HG02840 (cell line): ENCODE results near the gene CNTRL.
"Not testable (repeated sequence)": the region's sequence is repeated elsewhere in the genome, so short reads cannot be mapped to it uniquely, and the experiment has no call there.

Experiments used
- ATAC-seq: cut with Tn5 transposase; IDR thresholded peaks from one replicate; pipeline ENCODE4 v1.9.1; 2021; ENCODE audit warnings: mild to moderate bottlenecking, moderate library complexity, moderate number of reproducible peaks; ENCODE audit not compliant: unreplicated experiment, low FRiP score

The CNTRL gene

DNA sequence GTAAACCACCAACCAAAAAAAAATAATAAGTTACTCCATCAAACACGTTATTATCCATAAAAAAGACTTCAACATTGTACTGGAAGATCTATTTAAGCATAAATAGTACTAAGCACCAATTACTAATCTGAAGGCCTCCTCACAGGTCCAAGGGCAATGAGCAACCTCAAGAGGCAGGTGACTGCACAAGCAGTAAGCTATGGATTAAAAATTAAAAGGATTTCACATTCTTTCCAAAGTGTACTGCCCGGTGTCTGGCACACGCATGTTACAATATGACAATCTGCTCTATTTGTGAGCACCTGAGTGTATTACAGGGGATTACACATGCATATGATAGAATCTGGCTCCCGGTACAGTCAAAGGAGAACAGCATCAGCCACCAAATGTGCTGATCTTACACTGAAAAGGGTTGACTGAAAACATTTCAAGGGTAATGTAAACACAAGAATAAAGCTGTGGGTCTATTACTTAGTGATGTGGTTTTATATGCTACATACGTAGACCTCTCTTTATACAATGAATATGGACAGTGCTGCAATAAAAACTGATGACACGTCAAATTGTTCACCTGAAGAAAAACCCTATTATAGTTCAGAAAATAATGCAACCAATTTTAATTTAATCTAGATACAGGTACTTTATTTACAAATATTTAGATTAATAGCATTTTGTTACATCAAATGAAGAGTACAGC, 104.1 kb downstream of the CNTRL start:
- ATAC-seq: no peak

- not testable (repeated sequence) for ATAC-seq
Observed at GRCh38 chr9:121179373-121179721, 104.6 kb downstream of the CNTRL start.

GRCh38 chr9:121179930-121180681, 105.4 kb downstream of the CNTRL start:
- ATAC-seq: no peak

DNA sequence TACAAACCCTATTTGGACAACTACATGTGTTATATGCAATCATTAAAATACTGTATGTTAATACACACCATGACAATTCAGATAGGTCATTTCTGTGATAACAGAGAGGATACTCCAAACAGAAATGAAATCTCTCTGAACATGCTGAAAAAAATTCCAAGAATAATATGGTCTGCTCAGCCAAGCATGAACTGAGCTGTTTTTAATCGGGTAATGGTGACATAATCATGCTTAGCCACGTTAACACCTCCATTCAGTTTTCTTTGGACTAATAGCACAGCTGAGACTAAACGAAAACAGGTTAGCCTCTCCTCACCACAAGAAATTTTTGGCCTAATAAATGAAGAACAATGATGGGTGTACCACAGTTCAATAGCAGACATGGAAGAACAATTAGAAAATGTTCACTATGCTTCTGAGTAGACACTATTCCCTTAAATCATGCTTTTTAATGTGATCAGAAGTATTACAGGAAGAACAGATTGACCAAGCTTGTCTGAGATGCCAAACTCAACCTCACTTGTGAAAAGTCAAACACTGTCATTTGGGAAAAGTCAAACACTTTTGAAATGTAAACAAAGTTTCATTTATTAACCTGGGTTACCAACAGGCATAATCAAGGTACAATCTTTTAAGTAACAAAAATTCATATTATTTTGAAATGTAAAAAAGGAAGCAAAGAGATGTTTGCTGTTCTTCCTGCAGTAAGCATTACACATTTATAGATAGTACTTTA, 107.5 kb downstream of the CNTRL start:
- no peak for ATAC-seq

- no peak for ATAC-seq
Observed at GRCh38 chr9:121182989-121183388, 108.2 kb downstream of the CNTRL start.

GRCh38 chr9:121183666-121184423, 109.1 kb downstream of the CNTRL start:
- no peak for ATAC-seq

- ATAC-seq: no peak
Observed at GRCh38 chr9:121184463-121184862, 109.7 kb downstream of the CNTRL start.

GRCh38 chr9:121185178-121185745, 110.5 kb downstream of the CNTRL start:
- no peak for ATAC-seq

GRCh38 chr9:121185774-121186403, 111.1 kb downstream of the CNTRL start:
- ATAC-seq: no peak

- no peak for ATAC-seq
Observed at GRCh38 chr9:121187636-121188305, 113.0 kb downstream of the CNTRL start.

- ATAC-seq: no peak
Observed at GRCh38 chr9:121189006-121189405, 114.3 kb downstream of the CNTRL start.

DNA sequence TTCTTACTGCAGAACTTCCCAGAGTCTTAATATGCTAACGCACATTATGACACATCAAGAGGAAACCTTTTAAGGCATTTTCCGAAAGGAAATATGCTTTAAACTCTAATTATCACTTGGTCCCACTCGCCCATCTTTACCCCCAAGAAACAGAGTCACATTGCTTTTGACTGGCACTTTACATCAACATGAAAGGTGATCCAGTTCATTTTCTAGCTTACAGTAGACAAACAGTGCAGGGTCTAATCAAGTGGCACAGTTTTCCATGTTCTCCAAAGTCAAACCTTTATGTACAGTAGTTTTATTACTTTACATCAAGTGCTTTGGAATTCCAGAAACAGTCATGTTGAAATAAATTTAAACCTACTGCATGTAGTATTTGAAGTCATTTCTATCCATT, 114.9 kb downstream of the CNTRL start:
- ATAC-seq: no peak

DNA sequence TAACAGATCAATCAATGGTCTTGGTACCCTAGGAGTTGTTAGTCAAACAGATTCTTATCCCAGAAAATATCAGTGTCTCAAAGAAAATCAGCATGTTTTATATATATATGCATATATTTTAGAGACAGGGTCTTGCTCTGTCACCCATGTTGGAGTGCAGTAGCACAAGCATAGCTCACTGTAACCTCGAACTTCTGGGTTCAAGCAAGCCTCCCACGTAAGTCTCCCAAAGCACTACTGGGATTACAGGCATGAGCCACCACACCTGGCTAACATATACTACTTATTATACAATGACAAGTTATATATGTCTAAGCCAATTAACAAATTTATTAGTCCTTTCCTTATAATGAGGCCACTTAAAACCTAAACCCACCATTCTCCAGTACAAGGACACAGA, 116.5 kb downstream of the CNTRL start:
- no peak for ATAC-seq

- ATAC-seq: no peak
Observed at GRCh38 chr9:121192518-121192917, 117.8 kb downstream of the CNTRL start.

DNA sequence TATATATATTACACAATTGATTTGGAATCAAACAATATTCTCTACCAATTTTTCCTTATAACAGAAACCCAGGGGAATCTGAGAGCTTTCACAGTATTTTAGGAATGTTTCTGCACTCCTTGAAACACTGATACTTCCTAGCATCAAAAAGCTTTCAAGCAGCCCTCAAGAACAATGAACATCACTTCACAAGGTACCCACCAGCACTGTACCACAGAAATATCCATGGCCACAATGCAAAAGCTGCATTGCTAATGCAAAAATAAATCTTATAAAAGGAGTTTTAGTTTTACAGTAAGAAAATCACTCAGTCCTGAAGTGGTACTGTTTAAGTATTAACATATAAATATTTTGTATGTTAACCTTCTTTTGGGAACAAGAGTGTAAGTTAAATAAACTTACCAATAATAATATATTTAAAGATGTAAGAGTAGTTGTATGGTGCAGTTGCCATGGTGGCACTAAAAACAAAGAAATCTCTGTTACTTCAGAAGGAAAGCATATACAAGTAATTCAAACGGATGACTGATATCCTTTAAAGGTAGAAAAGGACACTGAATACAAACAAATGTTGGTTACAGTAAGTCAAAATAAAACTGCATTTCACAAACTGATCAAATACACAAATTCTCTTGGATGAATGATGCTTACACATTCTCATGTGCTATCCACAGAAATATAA, 118.3 kb downstream of the CNTRL start:
- no peak for ATAC-seq

- no peak for ATAC-seq
Observed at GRCh38 chr9:121194730-121195129, 120.0 kb downstream of the CNTRL start.

DNA sequence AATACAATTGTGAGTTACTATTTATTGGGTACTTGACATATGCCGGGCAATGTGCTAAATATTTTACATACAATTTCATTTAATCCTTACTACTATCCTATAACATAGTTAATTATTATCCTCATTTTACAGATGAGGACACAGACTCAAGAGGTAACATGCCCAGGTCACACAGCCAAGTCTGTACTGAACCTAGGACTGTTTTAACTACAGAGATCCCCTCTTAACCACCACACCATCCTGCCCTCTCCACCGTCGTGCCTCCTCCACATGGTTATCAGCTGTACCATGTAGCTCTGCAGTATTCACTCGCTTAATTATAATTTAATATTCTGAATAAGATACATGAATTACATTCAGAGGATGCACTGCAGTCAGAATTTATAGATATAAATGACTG, 121.6 kb downstream of the CNTRL start:
- no peak for ATAC-seq

- no peak for ATAC-seq
Observed at GRCh38 chr9:121197132-121197531, 122.4 kb downstream of the CNTRL start.

GRCh38 chr9:121198512-121199042, 123.8 kb downstream of the CNTRL start:
- ATAC-seq: no peak
